Measurements from ENCODE around the gene PYCR2.

PYCR2 gene

GRCh38 chr1:225873281-225873850 lies 50.7 kb downstream of the PYCR2 start:
- H3K27me3 Mint-ChIP-seq = no peaks in the 10 kb centered on the region
- H3K4me1 Mint-ChIP-seq (ENCODE audit: low read depth) = peaks cover 45% of the 10 kb centered on the region
- peaks cover 26% of the 10 kb centered on the region for H3K36me3 Mint-ChIP-seq (ENCODE audit: low read depth)
- no peak overlapping the region for H3K27ac Mint-ChIP-seq
- no peaks in the 10 kb centered on the region for H3K9me3 Mint-ChIP-seq
- H3K4me3 Mint-ChIP-seq = no peak overlapping the region

DNA sequence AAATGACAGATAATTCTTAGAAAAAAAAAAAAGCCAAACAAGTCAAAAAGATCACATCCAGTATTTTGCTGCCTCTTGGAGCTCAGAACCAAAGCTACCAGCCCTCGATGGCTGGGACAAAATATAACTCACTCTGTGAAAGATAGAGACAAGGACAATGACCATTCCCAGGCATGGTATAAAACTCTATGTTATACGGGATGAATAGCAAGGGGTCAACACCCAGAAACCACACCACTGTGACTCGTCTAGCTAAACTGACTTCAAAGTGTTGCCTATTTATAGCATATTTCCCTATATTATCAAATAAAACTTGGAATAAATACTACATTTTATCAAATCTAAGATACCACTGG lies 52.0 kb downstream of the PYCR2 start:
- H3K36me3 Mint-ChIP-seq (ENCODE audit: low read depth) = peaks cover 34% of the 10 kb centered on the region
- H3K9me3 Mint-ChIP-seq = no peaks in the 10 kb centered on the region
- no peaks in the 10 kb centered on the region for H3K27me3 Mint-ChIP-seq
- no peak overlapping the region for H3K4me3 Mint-ChIP-seq
- H3K27ac Mint-ChIP-seq = no peak overlapping the region
- H3K4me1 Mint-ChIP-seq (ENCODE audit: low read depth) = peaks cover 42% of the 10 kb centered on the region

DNA sequence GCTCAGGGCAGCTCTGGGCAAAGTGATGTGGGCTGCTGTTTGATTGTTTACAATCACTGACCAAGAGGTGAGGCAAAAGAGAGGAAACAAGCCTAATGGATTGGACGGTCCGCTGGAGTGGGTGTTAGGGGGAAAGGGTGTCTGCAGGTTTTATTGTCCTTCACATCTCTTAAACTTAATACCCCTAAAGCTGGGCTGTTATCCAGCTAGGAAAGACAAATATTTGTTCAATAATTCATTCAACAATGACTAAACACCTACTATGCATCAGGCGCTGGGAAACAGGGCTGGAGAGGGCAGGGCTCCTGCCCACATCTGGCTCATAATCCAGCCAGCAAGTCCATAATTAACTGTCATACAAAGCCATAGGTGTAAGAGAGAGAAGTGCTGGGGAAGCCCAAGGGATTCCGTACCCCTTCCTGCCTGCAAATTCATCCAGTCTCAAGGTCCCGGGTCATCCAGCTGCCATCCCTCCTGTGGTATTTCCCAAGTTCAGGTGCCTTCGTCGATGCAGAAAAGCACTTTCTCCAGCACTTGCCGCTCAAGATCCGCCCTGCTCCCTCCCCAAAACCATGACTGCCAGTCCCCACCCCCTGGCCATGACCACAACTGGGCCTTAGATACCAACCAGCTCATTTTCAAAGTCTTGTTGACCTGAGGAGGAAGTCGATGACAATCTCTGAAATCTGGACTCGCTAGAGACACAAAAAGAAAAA lies 52.5 kb downstream of the PYCR2 start:
- Mint-ChIP-seq H3K27ac (no peak overlapping the region), H3K9me3 (no peaks in the 10 kb centered on the region), H3K36me3 (ENCODE audit: low read depth) (peaks cover 39% of the 10 kb centered on the region), H3K27me3 (no peaks in the 10 kb centered on the region), H3K4me3 (no peak overlapping the region), H3K4me1 (ENCODE audit: low read depth) (peaks cover 42% of the 10 kb centered on the region)

DNA sequence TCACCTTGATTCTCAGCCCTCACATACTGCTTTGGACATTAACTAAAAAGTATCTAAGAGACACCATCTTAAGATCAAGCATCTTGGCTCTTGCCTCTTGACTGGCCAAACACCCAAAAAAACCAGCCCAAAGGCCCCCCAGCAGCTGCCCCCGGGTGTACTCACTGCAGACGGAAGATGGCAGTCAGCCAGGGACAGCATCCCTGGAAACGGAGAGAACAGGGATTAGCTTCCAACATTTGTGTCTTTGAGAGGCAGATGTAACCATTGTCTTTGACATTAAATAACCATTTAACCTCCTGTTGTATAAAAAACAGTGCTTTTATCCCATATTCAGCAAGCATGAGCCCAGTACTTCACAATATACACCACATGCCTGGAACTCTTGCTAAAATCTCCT lies 53.1 kb downstream of the PYCR2 start:
- no peak overlapping the region for H3K4me3 Mint-ChIP-seq
- no peaks in the 10 kb centered on the region for H3K27me3 Mint-ChIP-seq
- peaks cover 45% of the 10 kb centered on the region for H3K36me3 Mint-ChIP-seq (ENCODE audit: low read depth)
- H3K27ac Mint-ChIP-seq = no peak overlapping the region
- peaks cover 42% of the 10 kb centered on the region for H3K4me1 Mint-ChIP-seq (ENCODE audit: low read depth)
- no peaks in the 10 kb centered on the region for H3K9me3 Mint-ChIP-seq

Data from stimulated activated naive CD8-positive, alpha-beta T cell treated with anti-CD3 and anti-CD28 coated beads, Interleukin-15, Interleukin-2, amounts not matched to agents 100 ng/mL and 50 ng/mL, for 24 hours (primary cell).